Kidney (tissue), 14 donors: ENCODE results near the gene SPRR3. TPM values are rescaled to one million over a fixed set of nuclear protein-coding genes. Genes with fewer than 3 reads are reported as not detected.

ENCODE experiments used
- DNase-seq, 5 donors: peaks; one replicate each; pipeline ENCODE4 v3.0.0-alpha.2; 2013 to 2020
- FAIRE-seq: peaks from 2 replicates; lab custom pipeline; 2012; peaks lifted over from hg19 to GRCh38; lab: Jason Lieb, UNC
- H3K27ac ChIP-seq, 2 donors: one replicate each; pipeline ENCODE4 v1.7.0; 2013; ENCODE audit warnings: low read depth in 2 of 2, low read length in 2 of 2, inconsistent platforms in 1 of 2
- H3K27me3 ChIP-seq: one replicate; pipeline ENCODE4 v1.7.1; 2013; ENCODE audit warnings: low read length, inconsistent platforms; ENCODE audit not compliant: control insufficient read depth, insufficient read depth
- H3K36me3 ChIP-seq, 3 donors: one replicate each; pipeline versions ENCODE4 v1.7.0 to v1.7.1; 2013; ENCODE audit warnings: low read length in 3 of 3, control low read depth in 1 of 3, inconsistent platforms in 1 of 3; ENCODE audit not compliant: insufficient read depth in 3 of 3, control insufficient read depth in 2 of 3
- H3K4me1 ChIP-seq, 3 donors: one replicate each; pipeline versions ENCODE4 v1.7.0 to v1.7.1; 2013; ENCODE audit warnings: low read length in 3 of 3, inconsistent platforms in 1 of 3, low read depth in 1 of 3; ENCODE audit not compliant: control insufficient read depth in 2 of 3, insufficient read depth in 2 of 3
- H3K4me3 ChIP-seq, 3 donors: one replicate each; pipeline versions ENCODE4 v1.7.0 to v1.8.1; 2013; ENCODE audit warnings: low read length in 3 of 3, control low read depth in 1 of 3, inconsistent platforms in 1 of 3
- H3K9ac ChIP-seq, 3 donors: one replicate each; pipeline versions ENCODE4 v1.7.0 to v1.7.1; 2013; ENCODE audit warnings: low read length in 3 of 3, control low read depth in 1 of 3, inconsistent platforms in 1 of 3
- H3K9me3 ChIP-seq, 3 donors: one replicate each; pipeline versions ENCODE4 v1.7.0 to v1.7.1; 2013; ENCODE audit warnings: low read length in 3 of 3, control low read depth in 1 of 3, inconsistent platforms in 1 of 3; ENCODE audit not compliant: control insufficient read depth in 2 of 3, insufficient read depth in 1 of 3
- intact Hi-C: fragments of 100-400 bp; cut with DNase I; formaldehyde crosslinking; loops from one replicate; pipeline ENCODE4 v1.11.1; 2022
- polyA plus RNA-seq: library from polyadenylated mRNA; stranded (reverse); fragments of 350-450 nt; fragmentation: Illumina TruSeq; extraction: RNeasy Lipid Tissue Mini Kit (QIAGEN cat#74804); gene quantifications from one replicate; pipeline ENCODE4 v1.2.3, GENCODE V29; 2014; ENCODE audit warnings: low read depth, low replicate concordance; ENCODE audit not compliant: insufficient read depth
- total RNA-seq: library from RNA; stranded (reverse); fragmentation: NEBNext Ultra II Directional; extraction: Animal tissue kit (Norgen Biotek cat#: 25700); gene quantifications from one replicate; pipeline ENCODE4 v1.2.1, GENCODE V29; 2021
- TF ChIP-seq, protein P1 (sequence below): IDR thresholded peaks from 3 replicates; pipeline ENCODE4 v1.5.1; 2012; ENCODE audit warnings: mild to moderate bottlenecking, moderate library complexity, borderline replicate concordance; ENCODE audit not compliant: insufficient read depth; ENCODE audit errors: extremely low read depth
- donor health status: control.
- donor health status: control.
- donor health status: control.
- donor health status: control.
- donor health status: control.
- donor health status: DM: yes; HTN: yes; CAD: no.
- donor health status: Normal renal cell carcinoma (clear cell type).

SPRR3 gene
- total and polyA plus RNA-seq, 2 donors from 2014 or later, result not detected

- no peaks in the 10 kb centered on the region for H3K4me1 ChIP-seq
- FAIRE-seq (no peak), DNase-seq (no peak)
- no peaks in the 10 kb centered on the region for H3K36me3 ChIP-seq
- no peaks in the 10 kb centered on the region for H3K27me3 ChIP-seq
- intact Hi-C loops, result no loop called here
- TF ChIP-seq, protein P1, sequence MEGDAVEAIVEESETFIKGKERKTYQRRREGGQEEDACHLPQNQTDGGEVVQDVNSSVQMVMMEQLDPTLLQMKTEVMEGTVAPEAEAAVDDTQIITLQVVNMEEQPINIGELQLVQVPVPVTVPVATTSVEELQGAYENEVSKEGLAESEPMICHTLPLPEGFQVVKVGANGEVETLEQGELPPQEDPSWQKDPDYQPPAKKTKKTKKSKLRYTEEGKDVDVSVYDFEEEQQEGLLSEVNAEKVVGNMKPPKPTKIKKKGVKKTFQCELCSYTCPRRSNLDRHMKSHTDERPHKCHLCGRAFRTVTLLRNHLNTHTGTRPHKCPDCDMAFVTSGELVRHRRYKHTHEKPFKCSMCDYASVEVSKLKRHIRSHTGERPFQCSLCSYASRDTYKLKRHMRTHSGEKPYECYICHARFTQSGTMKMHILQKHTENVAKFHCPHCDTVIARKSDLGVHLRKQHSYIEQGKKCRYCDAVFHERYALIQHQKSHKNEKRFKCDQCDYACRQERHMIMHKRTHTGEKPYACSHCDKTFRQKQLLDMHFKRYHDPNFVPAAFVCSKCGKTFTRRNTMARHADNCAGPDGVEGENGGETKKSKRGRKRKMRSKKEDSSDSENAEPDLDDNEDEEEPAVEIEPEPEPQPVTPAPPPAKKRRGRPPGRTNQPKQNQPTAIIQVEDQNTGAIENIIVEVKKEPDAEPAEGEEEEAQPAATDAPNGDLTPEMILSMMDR, result no peak
- no peaks in the 10 kb centered on the region for H3K9me3 ChIP-seq
- H3K27ac ChIP-seq, result no peak overlapping the region
- no peak overlapping the region for H3K4me3 ChIP-seq
- H3K9ac ChIP-seq, result no peak overlapping the region
These were observed 32.5 kb upstream of the SPRR3 start for GRCh38 chr1:152969036-152969435.

- Histone ChIP-seq H3K36me3 (no peaks in the 10 kb centered on the region), H3K9ac (no peak within 1 kb of the TSS), H3K4me3 (no peak within 1 kb of the TSS), H3K4me1 (no peaks in the 10 kb centered on the region), H3K9me3 (no peaks in the 10 kb centered on the region), H3K27ac (no peak within 1 kb of the TSS), H3K27me3 (no peaks in the 10 kb centered on the region)
- TF ChIP-seq, protein P1, result no peak
- intact Hi-C loops, result no loop called here
- FAIRE-seq (no peak), DNase-seq (no peak)
These were observed 31.1 kb upstream of the SPRR3 start, which contains the start of gene SPRR4 for GRCh38 chr1:152970495-152970894. SPRR4 (plus strand) TSS chr1:152970648; CDS start chr1:152971891, 1,243 bp downstream.

GRCh38 chr1:152972196-152972886 lies 29.2 kb upstream of the SPRR3 start:
- DNase-seq (no peak), FAIRE-seq (no peak)
- TF ChIP-seq, protein P1, result no peak
- no peaks in the 10 kb centered on the region for H3K27me3 ChIP-seq
- no peak overlapping the region for H3K4me3 ChIP-seq
- intact Hi-C loops, result no loop called here
- H3K27ac ChIP-seq, result no peak overlapping the region
- no peaks in the 10 kb centered on the region for H3K36me3 ChIP-seq
- H3K9ac ChIP-seq, result no peak overlapping the region
- H3K9me3 ChIP-seq, result no peaks in the 10 kb centered on the region
- no peaks in the 10 kb centered on the region for H3K4me1 ChIP-seq

DNA sequence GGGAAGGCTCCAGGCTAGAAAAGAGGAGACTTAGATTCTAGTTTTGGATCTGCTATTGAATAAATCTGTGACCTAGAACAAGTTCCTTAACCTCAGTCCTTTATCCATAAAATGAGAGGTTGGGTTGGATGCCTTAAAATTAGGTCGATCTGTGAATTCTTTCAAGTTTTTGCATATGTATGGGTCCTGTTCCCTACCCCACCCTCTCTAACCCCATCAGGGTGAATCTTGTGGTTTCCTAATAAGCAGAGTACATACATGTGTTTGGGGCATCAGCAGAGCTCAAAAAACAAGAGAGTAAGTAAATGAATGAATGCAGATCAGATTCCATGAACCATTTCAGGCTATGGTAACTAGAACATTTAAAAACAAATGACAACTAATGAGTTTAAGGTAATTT lies 24.9 kb upstream of the SPRR3 start:
- Histone ChIP-seq H3K4me1 (peaks cover 0 to 3% (median 0%) of the 10 kb centered on the region in 3 donors), H3K27ac (no peak overlapping the region), H3K9ac (no peak overlapping the region), H3K27me3 (no peaks in the 10 kb centered on the region), H3K9me3 (no peaks in the 10 kb centered on the region), H3K4me3 (no peak overlapping the region), H3K36me3 (no peaks in the 10 kb centered on the region)
- TF ChIP-seq, protein P1, result no peak
- FAIRE-seq (no peak), DNase-seq (no peak)
- intact Hi-C loops, result no loop called here
